Mucosa of descending colon (tissue), 3 donors: ENCODE data around the gene ARID3C. TPM values are rescaled to one million over a fixed set of nuclear protein-coding genes. Genes with fewer than 3 reads are reported as not detected.

ENCODE experiments used
- ATAC-seq: fragments of 200-7000 bp; cut with Tn5 transposase; one replicate; pipeline ENCODE4 v1.9.1; 2020; ENCODE audit warnings: mild to moderate bottlenecking, moderate library complexity
- DNase-seq, 3 donors: peaks; one replicate each; pipeline ENCODE4 v3.0.0-alpha.2; 2020
- H3K36me3 ChIP-seq: fragments of 200-600 bp; one replicate; pipeline ENCODE4 v1.8.0; 2021; ENCODE audit warnings: low read depth, mild to moderate bottlenecking
- H3K4me1 ChIP-seq: fragments of 200-600 bp; one replicate; pipeline ENCODE4 v1.8.0; 2021; ENCODE audit warnings: low read depth, mild to moderate bottlenecking
- H3K4me3 ChIP-seq: fragments of 200-600 bp; one replicate; pipeline ENCODE4 v1.8.0; 2021; ENCODE audit warnings: mild to moderate bottlenecking
- H3K9me3 ChIP-seq: fragments of 200-600 bp; one replicate; pipeline ENCODE4 v1.8.0; 2021; ENCODE audit warnings: mild to moderate bottlenecking
- intact Hi-C, 2 donors: fragments of 100-400 bp; cut with DNase I in 1 of 2; cut with micrococcal nuclease in 1 of 2; formaldehyde crosslinking; loops; one replicate each; pipeline versions ENCODE4 v1.11.0 to v1.11.1; 2022; cut with DNase I, micrococcal nuclease
- total RNA-seq, 3 donors: library from RNA; stranded (reverse); fragmentation: NEBNext Ultra II Directional in 2 of 3; extraction: Animal tissue kit (Norgen Biotek cat#: 25700) in 2 of 3; gene quantifications; one replicate each; pipeline versions ENCODE4 v1.2.1 to v1.2.4, GENCODE V29; 2021 to 2023
- TF ChIP-seq, protein P1 (sequence below): fragments of 200-600 bp; IDR thresholded peaks from one replicate; pipeline ENCODE4 v1.8.0; 2022; ENCODE audit warnings: antibody characterized with exemption, mild to moderate bottlenecking
- donor health status: DM: no; HTN: no; CAD: no; lungs with moderate emphysema.
- donor health status: DM: no; HTN: no; CAD: no.
- donor health status: DM: no; HTN: yes; CAD: no.

Gene ARID3C
- total RNA-seq, 3 donors from 2014 or later = not detected

DNA sequence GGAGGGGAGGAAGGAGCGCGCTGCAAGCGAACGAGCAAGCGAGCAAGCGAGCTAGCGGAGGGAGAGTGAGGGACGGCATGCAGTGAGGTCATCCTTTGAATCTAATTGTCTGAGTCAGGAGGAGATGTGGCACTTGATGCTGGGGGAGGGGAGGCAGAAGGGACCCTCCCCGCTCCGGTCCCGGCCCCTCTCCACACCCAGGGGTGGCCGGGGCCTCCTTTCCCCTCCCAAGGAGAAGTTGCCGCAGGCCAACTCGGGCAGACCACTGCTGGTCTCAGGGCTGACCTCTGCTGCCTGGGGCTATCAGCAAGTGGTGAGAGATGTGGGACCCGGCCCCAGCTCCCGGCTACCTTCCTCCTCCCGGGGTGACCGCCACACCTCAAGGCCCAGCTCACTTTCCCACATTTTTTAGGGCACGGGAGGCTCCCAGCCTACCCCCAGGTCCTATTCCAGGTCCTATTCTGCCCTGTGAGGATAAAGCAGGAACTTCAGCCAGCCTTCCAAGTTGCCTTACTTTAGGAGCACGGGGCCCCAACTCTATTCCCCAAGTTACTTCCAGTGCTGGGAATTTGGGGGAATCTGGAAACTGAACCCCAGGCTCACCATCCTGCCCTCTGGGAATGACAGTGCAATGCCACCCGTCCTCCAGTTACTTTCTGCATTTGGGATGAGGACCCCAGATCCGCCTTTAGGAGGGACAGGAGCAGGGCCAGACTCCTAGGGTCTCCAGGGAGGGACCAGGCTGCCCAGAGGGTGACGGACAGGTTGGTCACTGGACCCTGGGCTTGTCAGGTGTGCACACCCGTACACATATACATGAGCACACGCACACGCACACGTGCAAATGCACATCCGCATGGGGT, 50.4 kb downstream of the ARID3C start:
- intact Hi-C loops = no loop called here
- ATAC-seq (no peak), DNase-seq (no peak)
- H3K4me3 ChIP-seq = no peak overlapping the region
- no peaks in the 10 kb centered on the region for H3K9me3 ChIP-seq
- H3K36me3 ChIP-seq = no peaks in the 10 kb centered on the region
- H3K4me1 ChIP-seq = peaks cover 14% of the 10 kb centered on the region
- TF ChIP-seq, protein P1, sequence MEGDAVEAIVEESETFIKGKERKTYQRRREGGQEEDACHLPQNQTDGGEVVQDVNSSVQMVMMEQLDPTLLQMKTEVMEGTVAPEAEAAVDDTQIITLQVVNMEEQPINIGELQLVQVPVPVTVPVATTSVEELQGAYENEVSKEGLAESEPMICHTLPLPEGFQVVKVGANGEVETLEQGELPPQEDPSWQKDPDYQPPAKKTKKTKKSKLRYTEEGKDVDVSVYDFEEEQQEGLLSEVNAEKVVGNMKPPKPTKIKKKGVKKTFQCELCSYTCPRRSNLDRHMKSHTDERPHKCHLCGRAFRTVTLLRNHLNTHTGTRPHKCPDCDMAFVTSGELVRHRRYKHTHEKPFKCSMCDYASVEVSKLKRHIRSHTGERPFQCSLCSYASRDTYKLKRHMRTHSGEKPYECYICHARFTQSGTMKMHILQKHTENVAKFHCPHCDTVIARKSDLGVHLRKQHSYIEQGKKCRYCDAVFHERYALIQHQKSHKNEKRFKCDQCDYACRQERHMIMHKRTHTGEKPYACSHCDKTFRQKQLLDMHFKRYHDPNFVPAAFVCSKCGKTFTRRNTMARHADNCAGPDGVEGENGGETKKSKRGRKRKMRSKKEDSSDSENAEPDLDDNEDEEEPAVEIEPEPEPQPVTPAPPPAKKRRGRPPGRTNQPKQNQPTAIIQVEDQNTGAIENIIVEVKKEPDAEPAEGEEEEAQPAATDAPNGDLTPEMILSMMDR = no peak

DNA sequence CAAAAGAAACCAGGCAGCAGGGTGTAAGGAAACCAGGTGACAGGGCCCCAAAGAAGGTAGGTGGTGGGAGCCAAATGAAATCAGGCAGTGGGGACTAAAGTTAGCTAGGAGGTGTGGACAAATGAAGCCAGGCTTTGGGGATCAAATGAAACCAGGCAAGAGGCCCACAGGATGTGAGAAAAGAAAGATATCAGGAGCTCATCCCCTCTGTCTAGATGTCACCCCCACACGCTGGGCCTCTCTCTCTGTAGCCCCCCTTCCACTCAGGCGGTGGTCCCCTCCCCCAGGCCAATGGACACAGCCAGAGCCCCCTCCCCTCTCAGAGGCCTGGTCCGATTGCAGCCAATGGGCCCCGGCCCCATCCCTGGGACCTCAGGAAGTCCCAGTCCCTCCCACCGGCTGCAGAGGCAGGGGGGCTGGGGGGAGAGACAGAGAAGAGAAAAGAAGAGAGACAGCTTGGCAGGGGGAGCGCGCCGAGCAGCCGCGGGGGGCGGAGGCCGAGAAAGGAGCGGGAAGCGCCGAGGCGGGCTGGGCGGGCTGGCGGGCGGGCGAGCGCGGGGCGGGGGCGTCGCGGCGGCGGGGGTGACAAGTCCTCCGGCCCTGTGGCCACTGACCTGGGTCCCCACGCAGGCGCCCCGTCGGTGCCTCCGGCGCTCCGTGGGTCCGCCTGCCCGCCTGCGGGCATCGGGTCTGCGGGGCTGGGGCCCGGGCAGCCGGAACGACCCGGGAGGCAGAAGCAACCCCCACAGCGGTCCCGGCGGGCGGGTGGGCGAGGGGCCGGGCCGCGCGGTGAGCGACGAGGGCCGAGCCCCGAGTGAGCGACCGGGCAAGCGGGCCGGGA, 51.2 kb downstream of the ARID3C start:
- no peak overlapping the region for H3K4me3 ChIP-seq

DNA sequence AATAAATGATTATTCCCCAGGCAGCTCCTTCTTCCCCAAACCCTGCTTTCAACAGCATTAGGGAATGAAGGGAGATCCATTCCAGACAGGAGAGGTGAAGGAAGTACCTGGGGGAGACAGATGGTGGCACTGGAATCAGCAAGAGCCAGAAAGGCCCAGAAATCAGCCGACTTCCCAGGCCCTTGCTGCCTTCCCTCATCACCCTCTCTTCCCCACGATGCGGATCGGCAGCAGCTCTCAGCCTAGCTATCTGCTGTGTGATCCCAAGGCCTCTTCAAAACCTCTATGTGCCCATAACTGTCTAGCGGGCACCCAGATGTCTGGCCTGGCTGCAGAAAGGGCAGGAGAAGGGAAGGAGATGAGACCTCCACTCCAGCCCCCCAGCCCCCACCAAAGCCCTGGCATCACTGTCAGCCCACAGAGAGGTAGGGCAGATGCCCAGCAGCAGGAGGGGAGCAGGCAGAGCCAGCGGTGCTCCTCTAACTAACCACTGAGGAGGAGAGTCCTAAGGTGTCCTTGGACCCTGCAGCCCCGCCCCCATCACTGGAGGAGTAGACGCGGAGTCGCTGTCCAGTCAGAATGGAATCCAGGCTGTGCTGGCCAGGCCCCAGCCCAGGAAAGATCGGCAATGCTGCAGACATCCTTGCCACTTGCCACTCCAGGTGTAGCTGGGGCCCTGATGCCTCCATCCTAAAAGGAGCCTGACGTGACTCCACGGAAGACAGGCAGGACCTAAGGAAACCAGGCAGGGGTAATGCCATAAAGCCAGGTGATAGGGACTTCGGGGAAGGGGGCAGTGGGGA, 52.1 kb downstream of the ARID3C start:
- peaks cover 14% of the 10 kb centered on the region for H3K4me1 ChIP-seq
- H3K36me3 ChIP-seq = no peaks in the 10 kb centered on the region
- H3K4me3 ChIP-seq = no peak overlapping the region
- no peaks in the 10 kb centered on the region for H3K9me3 ChIP-seq
- DNase-seq (peak in 1 of 3 donors; percentile 45), ATAC-seq (no peak)
- TF ChIP-seq, protein P1 = no peak
- intact Hi-C loops = no loop called here

More for the DNA sequence above, 51.2 kb downstream of the ARID3C start:
- Histone ChIP-seq H3K4me1 (peaks cover 14% of the 10 kb centered on the region), H3K36me3 (no peaks in the 10 kb centered on the region), H3K9me3 (no peaks in the 10 kb centered on the region)
- TF ChIP-seq, protein P1 = no peak
- intact Hi-C loops = no loop called here
- no peak for DNase-seq
- ATAC-seq = no peak

DNA sequence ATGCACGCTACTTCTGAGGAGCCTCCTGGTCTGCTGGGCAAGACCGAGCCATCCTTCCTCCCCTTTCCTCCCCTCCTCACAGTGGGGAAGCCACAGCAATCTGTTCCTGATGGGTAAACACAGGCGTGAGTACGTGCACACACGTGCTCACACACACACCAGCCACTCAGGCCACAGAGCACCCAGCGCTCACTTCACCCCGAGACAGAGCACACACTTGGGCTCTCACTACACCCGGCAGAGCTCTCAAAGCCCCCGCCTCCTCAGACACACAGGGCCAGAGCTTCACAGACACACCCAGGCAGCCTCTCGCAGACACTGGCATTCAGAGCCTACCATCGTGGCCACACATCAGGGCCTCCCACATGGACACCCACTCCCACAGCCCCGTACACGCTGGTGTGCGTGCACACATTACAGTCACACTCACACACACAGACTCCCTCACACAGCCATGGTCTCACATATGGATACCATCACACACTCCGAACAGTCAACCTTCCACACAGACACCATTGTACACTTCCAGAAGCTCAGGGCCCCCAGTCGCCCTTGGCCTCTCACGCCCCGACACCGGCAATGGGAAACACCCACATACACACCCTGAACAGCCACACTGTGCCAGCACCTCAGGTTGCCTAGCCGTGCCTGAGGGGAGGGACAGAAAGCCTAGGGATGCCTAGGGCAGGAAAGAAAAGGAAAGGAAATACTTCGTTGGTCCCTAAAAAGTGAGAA, 52.8 kb downstream of the ARID3C start:
- ATAC-seq (peak; percentile 55), DNase-seq (peak in 2 of 3 donors; percentile 55 to 68)
- TF ChIP-seq, protein P1 = no peak
- intact Hi-C loops = no loop called here
- no peaks in the 10 kb centered on the region for H3K9me3 ChIP-seq
- no peaks in the 10 kb centered on the region for H3K36me3 ChIP-seq
- H3K4me3 ChIP-seq = no peak overlapping the region
- H3K4me1 ChIP-seq = peaks cover 17% of the 10 kb centered on the region

DNA sequence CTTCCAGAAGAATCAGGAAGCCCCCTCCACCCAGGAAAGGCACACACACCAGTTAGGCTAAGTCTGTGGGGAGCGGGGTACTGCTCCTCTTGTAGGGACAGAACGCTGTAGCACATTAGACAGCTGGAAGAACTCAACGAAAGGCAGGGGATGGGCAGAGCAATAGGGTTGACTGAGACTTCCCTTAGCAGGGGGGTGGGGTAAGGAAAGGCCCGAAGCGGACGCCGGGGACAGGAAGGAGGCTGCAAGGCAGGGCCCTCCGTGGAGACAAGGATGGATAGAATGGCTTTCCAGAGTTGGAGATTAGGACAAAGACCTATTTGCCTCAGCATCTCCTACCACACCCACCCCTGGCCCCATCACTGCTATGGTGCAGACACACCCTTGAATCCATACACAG, 53.6 kb downstream of the ARID3C start:
- TF ChIP-seq, protein P1 = no peak
- DNase-seq (no peak), ATAC-seq (no peak)
- Histone ChIP-seq H3K4me3 (no peak overlapping the region), H3K9me3 (no peaks in the 10 kb centered on the region), H3K4me1 (peaks cover 21% of the 10 kb centered on the region), H3K36me3 (no peaks in the 10 kb centered on the region)
- intact Hi-C loops = no loop called here
